ENCODE measurements around the gene KIF14.

Gene KIF14, protein sequence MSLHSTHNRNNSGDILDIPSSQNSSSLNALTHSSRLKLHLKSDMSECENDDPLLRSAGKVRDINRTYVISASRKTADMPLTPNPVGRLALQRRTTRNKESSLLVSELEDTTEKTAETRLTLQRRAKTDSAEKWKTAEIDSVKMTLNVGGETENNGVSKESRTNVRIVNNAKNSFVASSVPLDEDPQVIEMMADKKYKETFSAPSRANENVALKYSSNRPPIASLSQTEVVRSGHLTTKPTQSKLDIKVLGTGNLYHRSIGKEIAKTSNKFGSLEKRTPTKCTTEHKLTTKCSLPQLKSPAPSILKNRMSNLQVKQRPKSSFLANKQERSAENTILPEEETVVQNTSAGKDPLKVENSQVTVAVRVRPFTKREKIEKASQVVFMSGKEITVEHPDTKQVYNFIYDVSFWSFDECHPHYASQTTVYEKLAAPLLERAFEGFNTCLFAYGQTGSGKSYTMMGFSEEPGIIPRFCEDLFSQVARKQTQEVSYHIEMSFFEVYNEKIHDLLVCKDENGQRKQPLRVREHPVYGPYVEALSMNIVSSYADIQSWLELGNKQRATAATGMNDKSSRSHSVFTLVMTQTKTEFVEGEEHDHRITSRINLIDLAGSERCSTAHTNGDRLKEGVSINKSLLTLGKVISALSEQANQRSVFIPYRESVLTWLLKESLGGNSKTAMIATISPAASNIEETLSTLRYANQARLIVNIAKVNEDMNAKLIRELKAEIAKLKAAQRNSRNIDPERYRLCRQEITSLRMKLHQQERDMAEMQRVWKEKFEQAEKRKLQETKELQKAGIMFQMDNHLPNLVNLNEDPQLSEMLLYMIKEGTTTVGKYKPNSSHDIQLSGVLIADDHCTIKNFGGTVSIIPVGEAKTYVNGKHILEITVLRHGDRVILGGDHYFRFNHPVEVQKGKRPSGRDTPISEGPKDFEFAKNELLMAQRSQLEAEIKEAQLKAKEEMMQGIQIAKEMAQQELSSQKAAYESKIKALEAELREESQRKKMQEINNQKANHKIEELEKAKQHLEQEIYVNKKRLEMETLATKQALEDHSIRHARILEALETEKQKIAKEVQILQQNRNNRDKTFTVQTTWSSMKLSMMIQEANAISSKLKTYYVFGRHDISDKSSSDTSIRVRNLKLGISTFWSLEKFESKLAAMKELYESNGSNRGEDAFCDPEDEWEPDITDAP (N-terminal part only)

DNA sequence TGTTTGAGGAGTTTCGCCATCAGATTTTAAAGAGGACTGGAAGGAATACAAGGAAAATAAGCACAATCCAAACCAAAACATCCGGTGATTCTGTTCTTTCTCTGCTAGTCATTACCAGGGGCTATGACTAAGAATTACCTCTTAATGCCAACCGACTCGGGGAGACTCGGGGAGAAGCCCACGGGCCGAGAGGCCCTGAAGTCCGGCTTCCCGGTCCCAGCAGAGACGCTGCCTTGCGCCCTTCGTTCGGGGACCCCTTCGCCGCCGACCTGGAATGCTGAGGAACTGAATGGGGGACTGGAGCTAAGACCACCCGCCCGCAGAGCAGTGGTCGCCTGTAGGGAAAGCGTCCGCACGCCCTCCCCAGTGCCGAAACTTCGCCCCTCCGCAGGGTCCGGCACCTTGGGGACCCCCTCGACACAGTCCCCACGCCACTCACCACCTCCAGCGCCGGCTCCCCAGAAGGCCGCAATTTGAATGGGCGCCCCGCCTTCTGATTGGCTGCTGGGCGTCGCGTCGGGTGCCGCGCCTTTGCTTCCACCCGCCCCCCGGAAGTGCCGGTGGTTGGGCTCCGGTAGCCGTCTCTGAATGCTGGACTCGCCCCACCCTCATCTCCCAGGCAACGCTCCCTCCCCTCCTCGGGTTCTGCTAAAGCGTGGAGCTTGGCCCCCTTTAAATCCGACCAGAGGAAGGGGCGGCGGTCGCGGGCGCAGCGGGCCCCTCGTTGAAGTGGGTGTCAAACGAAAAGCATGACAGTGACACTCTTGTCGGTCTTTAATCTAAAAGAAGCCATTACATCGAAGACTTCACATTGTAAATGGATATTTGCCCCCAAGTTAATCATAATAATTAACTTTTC, at the start of gene KIF14:
KIF14 (minus strand) TSS at position 479 of the 859 bp plus-strand sequence. CDS start 2,028 bp downstream, outside the sequence.
- DNase-seq, result peak; percentile 64 to 85 (median 74)

DNA sequence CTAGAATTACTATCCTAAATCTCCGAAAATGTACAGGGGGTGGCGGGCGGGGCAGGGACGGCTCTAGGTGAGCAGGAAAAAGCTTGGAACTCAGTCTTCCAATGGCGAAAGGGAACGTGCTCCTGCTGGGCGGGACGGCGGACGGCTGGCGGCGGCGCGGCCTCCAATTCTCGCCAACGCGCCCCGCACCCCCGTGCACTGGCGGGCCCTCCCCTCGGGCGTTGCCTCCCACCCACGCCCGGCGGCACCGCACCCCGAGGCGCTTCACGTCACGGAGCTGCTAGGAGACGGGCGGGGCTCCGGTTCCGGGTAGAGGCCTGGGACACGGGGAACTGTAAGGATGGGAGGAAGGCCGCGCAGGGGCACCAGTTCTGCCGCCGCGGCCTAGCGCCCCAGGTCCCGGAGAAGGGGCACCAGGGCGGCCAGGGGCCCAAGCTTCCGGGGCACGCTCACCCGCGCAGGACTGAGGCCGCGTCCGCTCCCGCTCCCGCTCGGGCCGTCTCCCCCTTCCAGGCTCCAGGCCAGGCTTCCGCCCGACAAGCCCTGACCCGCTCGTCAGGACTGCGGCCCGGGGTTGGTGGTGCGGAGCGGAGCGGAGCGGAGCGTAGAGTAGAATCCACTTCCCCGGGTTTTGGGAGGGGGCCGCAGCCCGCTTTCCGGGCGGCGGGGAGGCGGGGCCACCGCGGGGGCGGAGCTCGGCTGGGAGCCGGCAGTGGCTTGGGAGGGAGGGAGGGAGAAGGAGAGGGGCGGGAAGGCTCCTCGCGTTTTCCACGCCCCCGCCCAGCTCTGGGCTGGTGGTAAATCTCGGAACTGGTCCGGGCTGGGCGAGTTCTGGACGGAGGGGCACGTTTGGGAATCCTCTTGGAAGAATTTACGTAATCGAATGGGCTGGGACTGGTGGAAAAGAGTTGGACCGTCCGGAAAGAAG, 49.0 kb upstream of the KIF14 start, which contains the start of gene DDX59:
DDX59 (minus strand) TSS at position 594 of the 928 bp plus-strand sequence. CDS start 3,167 bp downstream, outside the sequence.
- DNase-seq, result peak; percentile 65 to 85 (median 76)

DNA sequence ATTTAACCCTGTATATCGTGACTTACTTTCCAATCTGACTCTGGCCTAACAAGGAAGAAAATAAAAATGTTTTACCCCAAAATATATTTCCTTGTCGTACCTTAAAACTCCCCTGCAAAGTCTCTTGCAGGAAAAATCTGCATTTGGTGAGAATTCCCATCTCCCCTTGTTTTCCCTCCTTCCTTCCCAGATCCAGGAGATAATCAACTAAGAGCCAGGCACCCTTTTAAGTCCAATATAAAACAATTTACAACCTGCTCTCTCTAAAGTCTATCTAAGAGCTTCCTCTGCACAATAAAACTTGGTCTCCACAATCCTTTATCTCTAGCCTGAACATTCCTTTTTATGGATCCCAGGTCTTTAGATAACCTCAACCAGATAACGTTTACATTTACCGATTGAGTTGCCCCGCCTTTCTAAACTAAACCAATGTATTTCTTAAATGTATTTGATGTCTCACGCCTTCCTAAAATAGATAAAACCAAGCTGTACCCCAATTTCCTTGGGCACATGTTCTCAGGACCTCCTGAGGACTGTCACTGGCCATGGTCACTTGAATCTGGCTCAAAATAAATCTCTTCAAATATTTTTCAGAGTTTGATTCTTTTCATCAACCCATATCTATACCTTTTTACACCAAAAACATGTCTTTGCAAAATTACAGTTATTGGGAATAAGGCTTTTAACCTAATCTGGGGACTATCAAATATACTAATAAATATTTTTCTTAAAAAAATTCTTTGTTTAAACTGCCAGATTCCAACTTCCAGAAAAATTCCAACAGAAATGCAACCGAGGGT, 48.2 kb upstream of the KIF14 start:
- no peak for DNase-seq

DNA sequence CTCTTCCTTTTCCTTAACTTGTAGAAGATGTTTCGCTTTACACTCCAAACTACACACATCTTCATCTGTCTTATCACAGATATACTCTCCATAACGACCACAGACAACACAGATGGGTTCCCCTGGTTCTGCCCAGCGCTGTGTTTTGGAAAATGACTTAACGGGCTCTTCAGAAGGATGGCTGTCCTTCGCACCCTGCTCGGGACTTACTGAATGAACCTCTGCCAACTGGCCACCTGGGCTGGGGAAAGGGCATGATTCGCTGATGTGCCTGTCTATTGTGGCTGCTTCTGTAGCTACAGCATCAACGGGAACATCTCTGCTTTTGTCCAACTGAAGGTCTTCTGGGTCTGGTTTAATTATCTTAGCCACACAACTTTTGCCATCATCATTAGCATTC, 45.8 kb upstream of the KIF14 start:
- DNase-seq, result no peak

DNA sequence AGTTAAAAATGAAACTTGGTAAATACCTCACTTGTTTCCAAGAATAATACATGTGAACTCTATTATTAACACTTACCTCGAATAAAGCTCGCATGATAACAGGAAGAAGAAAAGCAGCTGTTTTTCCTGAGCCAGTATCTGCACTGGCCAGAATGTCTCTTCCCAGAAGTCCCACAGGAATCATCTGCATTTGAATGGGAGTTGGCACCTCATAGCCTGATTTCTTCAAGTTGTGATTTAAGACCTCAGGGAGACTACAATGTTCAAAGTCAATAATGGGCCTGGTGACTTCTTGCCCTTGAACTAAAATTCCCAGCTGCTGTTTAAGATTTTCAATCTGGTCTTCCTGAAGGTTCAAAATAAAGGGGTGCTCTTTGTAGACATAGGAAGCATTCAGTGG, 45.3 kb upstream of the KIF14 start:
- no peak for DNase-seq

DNA sequence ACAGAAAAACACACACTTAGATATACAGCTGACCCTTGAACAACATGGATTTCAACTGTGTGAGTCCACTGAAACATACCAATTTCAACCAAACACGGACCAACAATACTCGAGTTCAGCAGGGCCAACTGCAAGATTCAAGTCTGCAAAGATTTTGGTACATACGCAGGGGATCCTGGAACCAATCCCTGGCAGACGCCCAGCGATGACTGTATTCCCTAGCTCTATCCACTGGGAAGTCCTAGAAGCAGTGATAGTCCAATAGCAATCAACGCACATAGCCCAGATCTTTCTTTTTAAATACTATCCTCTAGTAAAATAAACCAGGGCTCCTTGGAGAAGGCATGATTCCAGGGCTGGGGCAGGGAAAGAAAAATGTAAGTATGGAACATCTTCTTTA, 40.2 kb upstream of the KIF14 start:
- no peak for DNase-seq

DNA sequence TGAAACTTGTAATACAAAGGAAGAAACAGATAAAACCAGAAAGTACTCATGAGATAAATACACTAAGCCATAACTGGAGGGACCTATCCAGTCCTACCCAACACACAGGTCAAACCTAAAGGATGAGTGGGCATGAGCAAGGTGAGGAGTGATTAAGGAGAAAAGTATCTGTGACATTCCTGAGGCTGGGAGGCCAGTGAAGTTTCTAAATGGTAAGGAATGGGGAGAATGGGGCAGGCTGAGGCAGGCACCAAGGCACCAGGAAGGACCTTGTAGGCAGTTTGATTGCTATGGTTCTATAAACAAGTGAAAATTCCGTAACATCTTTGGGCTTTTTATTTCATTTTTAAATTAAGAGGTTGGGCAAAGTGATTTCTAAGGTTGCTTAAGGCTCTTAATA, 38.7 kb upstream of the KIF14 start:
- DNase-seq, result no peak

DNA sequence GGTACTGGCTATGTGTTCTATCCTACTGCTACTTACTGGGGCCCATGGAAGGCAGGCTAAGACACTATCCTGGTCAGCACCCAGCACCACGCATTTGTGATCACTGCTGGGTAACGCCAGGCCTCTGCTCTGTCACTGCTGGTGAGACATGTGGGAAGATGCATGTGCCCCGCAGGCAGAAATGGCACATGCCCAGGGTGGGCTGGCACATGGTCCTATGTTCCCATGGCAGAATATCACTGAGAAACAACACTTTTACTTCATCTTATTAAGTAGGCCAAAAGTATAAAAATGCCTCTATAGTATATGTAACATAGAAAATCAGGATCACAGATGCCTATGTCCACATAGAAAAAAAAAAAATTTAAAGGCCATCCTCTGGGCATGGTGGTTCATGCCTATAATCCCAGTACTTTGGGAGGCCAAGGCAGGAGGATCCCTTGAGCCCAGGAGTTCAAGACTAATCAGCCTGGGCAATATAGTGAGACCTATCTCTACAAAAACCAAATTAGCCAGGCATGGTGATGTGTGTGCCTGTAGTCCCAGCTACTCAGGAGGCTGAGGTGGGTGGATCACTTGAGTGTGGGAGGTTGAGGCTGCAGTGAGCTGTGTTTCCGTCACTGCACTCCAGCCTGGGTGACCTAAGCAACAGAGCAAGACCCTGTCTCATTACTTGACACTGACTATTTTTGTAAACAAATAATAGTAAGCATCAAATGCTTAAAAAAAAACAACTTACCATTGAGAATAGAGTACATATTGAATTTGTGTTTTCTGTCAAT, 37.7 kb upstream of the KIF14 start:
- no peak for DNase-seq

DNA sequence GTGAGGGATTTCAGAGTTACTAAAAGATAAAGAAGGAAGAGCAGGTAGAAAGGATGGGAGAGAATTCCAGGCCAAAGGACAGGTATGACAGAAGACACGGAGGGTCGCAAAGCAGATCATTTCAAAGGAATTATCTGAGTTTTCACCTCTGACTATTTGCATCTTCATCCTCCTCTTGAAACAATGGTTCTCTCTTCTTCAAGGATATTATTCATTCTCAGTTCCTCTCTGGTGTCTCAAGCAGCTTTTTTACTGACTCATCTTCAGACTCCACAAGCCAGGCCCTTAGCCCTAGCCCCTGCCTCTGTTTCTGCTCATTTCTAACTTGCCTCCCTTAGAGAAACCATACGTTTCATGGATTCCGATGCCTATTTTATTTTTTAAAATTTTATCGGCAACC, 34.1 kb upstream of the KIF14 start:
- no peak for DNase-seq

DNA sequence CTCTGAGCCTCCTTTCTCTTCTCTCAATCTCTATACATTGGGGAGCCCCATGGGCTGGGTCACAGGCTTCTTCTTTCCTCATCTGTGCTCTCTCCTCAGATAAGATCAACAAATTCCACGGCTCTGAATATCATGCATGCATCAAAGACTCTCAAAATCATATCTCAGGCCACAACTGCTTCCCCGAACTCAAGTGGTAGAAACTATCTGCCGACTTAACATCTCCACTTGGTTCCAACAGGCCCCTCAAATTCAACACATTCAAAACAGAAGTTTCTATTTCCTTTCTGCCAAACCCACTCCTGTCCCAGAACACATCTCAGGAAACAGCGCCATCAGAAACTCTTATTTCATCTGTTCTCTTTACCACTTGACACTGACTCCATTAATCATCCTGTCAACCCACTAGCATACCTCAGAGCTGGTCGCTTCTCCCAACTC, 32.5 kb upstream of the KIF14 start:
- DNase-seq, result no peak

DNA sequence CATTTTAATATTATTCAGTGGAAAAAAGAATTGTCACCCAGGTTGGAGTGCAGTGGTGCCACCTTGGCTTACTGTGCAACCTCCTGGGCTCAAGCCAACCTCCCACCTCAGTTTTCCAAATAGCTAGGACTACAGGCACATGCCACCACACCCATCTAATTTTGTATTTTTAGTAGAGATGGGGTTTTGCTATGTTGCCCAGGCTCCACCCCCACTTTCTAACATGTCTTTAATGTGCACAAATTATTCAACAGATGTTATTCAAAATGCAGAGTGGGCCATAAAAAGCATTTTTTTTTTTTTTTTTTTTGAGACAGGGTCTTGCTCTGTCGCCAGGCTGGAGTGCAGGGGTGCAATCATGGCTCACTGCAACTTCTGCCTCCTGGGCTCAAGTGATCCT, 31.8 kb upstream of the KIF14 start:
- DNase-seq, result no peak

DNA sequence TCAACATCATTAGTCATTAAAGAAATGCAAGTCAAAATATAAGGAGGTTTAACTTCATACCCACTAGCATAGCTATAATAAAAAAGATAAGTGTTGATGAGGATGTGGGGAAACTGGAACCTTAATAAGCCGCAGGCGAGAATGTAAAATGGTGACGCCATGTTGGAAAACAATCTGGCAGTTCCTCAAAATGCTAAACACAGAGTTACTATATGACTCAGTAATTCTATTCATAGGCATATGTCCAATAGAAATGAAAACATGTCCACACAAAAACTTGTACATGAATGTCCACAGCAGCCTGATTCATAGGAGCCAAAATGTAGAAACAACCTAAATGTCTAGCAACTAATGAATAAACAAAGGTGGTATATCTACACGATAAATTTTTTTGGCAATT, 26.0 kb upstream of the KIF14 start:
- no peak for DNase-seq

DNA sequence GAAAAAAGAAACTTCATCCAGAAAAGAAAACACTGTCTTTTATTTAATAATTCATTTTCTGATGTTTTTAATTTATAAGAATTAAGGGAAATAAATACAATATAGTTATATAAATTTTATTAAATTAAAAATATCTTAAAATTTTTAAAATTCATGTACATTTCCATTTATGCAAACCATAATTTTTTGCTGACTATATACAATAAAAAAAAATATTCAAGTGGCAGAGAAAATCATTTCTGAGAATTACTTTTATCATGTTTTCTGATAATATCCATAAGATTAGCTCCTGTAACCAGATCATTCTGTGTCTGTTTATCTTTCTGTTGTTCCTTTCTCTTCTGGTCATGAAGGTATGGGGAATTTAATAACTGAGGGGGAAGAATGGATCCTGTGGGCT, 23.5 kb upstream of the KIF14 start:
- no peak for DNase-seq

DNA sequence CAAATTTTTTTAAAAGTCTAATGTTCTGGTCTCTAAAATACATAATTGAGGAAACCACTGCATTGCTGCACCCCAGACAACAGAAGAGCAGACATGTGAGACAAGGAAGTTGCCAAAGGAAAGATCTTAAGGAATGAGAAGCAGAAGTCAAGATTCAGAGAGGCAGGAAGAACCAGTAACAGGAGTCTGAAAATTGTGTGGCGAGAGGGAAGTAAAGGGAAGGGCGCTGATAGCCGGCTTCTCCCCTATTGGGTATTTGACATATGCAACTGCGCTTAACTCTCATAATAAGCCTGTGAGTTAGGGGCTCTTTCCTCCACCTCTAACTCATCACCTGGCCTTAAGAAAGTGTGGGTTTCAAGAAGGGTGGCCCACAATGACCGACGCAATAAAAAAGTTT, 21.9 kb upstream of the KIF14 start:
- no peak for DNase-seq

DNA sequence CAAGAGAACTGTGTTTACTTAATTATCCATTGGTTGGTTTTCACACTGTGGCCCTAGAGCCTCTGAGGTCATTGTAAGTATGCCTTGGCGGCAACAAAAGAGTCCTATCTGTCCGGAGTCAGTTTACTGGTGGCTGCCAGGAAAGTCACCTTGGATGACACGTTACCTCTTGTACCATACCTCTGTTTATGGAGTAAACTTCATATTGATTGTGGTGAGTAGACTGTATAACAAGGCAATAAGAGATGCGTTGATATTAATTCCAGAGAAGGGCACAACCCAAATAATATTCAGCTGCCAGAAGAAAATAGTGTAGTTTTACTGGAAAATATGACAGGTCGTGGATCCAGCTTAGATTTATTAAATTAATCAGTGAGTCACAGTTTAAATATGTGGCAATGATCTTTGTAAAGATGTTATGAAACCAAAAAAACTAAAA, 20.4 kb upstream of the KIF14 start:
- no peak for DNase-seq

DNA sequence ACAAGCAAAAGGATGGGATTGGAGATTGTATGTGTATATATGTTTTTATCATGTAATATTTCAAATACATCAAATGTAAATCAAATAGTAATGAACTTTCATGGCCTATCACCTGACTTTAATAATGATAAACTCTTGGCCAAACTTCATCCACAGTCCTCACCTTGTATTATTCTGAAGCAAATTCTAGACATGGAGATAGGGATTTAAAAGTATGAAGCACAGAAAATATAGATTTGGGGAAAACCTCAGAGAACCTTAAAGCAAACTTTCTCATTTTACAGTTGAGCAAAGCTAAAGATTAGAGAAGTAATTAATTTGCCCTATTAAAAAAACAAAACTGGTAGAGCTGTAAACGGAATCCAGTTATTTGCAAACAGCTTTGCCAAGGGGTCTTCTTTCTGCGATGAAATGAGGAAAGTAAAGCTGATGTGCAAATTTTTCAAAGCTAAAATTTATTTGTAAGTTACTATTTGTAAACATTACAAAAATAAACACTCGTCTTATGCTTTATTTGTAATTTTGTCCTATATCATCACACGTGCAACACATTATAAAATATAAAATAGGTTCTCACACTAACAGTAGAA, 19.9 kb upstream of the KIF14 start:
- no peak for DNase-seq

DNA sequence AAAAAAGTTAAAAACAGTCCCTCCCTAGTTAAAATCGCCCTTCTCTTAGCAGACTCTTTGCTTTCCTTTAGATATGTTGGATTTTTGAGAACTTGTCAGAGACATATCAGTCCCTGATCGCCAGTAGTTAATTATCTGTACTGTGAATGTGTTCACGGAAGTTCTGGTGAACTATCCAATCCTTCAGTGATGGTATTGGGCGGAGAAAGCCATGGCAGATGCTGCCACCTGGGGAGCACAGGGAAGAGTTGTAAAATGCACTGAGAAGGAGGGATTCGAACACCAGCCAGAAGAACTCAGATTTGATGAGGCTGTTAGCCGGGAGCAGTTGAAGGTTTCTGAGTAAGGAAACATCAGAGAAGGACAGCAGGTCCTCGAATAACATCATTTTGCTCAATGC, 17.5 kb upstream of the KIF14 start:
- DNase-seq, result no peak

DNA sequence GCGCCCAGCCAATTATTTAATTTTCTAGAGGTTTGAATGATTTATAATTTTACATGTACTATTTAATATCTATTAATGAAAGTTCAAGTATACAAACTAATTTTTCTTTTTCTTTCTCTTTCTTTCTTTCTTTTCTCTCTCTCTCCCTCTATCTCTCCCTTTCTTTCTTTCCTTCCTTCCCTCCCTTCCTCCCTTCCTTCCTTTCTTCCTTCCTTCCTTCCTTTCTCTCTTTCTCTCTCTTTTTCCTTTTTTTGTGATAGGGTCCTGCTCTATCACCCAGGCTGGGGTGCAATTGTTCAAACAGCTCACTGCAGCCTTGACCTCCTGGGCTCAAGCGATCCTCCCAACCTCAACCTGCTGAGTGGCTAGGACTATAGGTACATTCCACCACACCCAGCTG, 16.1 kb upstream of the KIF14 start:
- DNase-seq, result no peak
